SW 1271 (cell line): ENCODE data around the gene LASP1.

Experiments
- DNase-seq, 2 experiments: peaks; one replicate each; lab custom pipeline; 2025; lab: John Stamatoyannopoulos, UW

LASP1 gene

GRCh38 chr17:38868817-38869525 lies 887 bp upstream of the LASP1 start:
- peak; percentile 45 to 84 for DNase-seq

GRCh38 chr17:38870259-38871165 lies 654 bp downstream of the LASP1 start:
- peak; percentile 55 to 62 for DNase-seq

- peak; percentile 63 to 78 for DNase-seq
These were observed 1.6 kb downstream of the LASP1 start for GRCh38 chr17:38871247-38872015.

GRCh38 chr17:38872027-38872511 lies 2.2 kb downstream of the LASP1 start:
- DNase-seq = no peak

- DNase-seq = no peak
These were observed 3.0 kb downstream of the LASP1 start for GRCh38 chr17:38872671-38873385.

- peak in 1 of 2 experiments; percentile 49 for DNase-seq
These were observed 4.0 kb downstream of the LASP1 start for GRCh38 chr17:38873640-38874380.

GRCh38 chr17:38874505-38875400 lies 4.9 kb downstream of the LASP1 start:
- no peak for DNase-seq

GRCh38 chr17:38875477-38876075 lies 5.7 kb downstream of the LASP1 start:
- no peak for DNase-seq

- DNase-seq = no peak
These were observed 7.4 kb downstream of the LASP1 start for GRCh38 chr17:38877130-38877851.

GRCh38 chr17:38879878-38880665 lies 10.2 kb downstream of the LASP1 start:
- DNase-seq = peak; percentile 74 to 90

- DNase-seq = no peak
These were observed 11.8 kb downstream of the LASP1 start for GRCh38 chr17:38881600-38882191.

GRCh38 chr17:38882870-38883269 lies 13.0 kb downstream of the LASP1 start:
- DNase-seq = no peak

GRCh38 chr17:38883592-38884526 lies 14.0 kb downstream of the LASP1 start:
- DNase-seq = no peak

- DNase-seq = no peak
These were observed 15.3 kb downstream of the LASP1 start for GRCh38 chr17:38885044-38885727.

- DNase-seq = no peak
These were observed 16.1 kb downstream of the LASP1 start for GRCh38 chr17:38885728-38886642.
